Stimulated activated effector memory CD8-positive, alpha-beta T cell treated with anti-CD3 and anti-CD28 coated beads, Interleukin-12 subunit alpha, Interleukin-12 subunit beta, amount 100 ng/mL, for 72 hours (primary cell): ENCODE results near the gene TSGA10.

Source experiments
- ATAC-seq: fragments of 150-1000 bp; cut with Tn5 transposase; 2 replicates; pipeline ENCODE4 v1.10.0; 2021
- DNase-seq, 2 donors: peaks; one replicate each; pipeline ENCODE4 v3.0.0; 2021 to 2022; ENCODE audit warnings: low spot score in 2 of 2
- H3K27ac Mint-ChIP-seq: one replicate; pipeline ENCODE4 v1.8.0; 2022; ENCODE audit warnings: mild to moderate bottlenecking, mixed read lengths
- H3K36me3 Mint-ChIP-seq: one replicate; pipeline ENCODE4 v1.8.0; 2022; ENCODE audit warnings: mild to moderate bottlenecking, mixed read lengths
- H3K4me1 Mint-ChIP-seq: one replicate; pipeline ENCODE4 v1.8.0; 2022; ENCODE audit warnings: mixed read lengths
- H3K4me3 Mint-ChIP-seq: one replicate; pipeline ENCODE4 v1.8.0; 2022; ENCODE audit warnings: mild to moderate bottlenecking, mixed read lengths
- H3K9me3 Mint-ChIP-seq: one replicate; pipeline ENCODE4 v1.8.0; 2022; ENCODE audit warnings: mixed read lengths

TSGA10 gene

DNA sequence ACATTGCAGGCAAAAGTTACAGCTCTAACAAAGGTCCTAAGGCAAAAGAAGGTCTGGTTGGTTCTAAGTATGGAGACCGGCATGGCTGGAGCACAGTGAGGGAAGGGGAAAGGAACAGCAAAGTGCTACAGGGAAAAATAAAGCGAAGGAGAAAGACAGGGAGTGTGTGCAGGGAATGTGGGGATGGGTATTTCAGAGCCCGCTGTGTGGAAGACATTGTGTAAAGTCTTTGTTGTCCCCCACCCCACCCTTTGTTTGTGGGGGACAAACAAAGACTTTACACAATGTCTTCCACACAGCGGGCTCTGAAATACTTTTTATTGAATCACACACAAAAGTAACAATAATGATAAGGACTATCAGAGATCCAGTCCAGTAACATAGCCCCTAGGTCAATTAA lies 42.1 kb downstream of the TSGA10 start:
- Mint-ChIP-seq H3K4me3 (no peak overlapping the region), H3K27ac (no peak overlapping the region), H3K9me3 (no peaks in the 10 kb centered on the region), H3K36me3 (no peaks in the 10 kb centered on the region), H3K4me1 (no peaks in the 10 kb centered on the region)
- no peak for DNase-seq
- no peak for ATAC-seq

DNA sequence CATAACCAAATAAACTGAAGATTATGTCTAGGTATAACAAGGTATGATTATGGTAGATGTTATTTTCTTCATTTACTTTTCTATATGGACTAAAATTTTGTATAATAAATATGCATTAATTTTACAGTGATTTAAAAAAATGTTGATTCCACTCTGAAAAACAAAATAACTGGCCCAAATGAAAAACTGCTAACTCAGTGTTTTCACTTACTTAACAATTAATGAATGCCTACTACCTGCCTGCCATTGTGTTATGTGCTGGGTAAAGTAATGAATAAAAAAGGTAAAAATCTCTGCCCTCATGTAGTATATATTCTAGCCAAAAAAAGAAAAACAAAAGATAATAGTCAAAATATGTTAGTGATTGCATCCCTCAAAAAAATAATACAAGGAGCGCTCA lies 42.8 kb downstream of the TSGA10 start:
- no peaks in the 10 kb centered on the region for H3K4me1 Mint-ChIP-seq
- ATAC-seq = no peak

DNA sequence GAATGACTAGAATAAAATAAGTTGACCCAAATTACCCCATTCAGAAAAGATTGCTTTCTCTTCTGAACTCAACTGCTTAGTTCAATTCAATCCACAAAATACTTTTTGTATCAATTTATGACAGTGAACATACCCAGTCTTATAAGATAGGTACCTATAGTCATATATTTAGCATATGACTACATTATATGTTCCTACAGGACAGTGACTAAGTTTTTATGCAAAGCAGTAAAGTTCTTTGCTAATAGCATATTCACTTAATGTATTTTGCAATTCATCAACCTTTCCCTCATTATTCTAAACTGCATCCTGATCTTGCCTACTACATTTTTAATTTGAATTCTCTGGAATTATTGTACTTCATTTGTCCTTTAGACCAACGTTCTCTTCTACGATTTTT lies 43.5 kb downstream of the TSGA10 start:
- no peak overlapping the region for H3K27ac Mint-ChIP-seq
- no peaks in the 10 kb centered on the region for H3K9me3 Mint-ChIP-seq
- DNase-seq (no peak), ATAC-seq (no peak)
- H3K36me3 Mint-ChIP-seq = no peaks in the 10 kb centered on the region
- no peak overlapping the region for H3K4me3 Mint-ChIP-seq
- no peaks in the 10 kb centered on the region for H3K4me1 Mint-ChIP-seq

More for the DNA sequence above, 42.8 kb downstream of the TSGA10 start:
- Mint-ChIP-seq H3K36me3 (no peaks in the 10 kb centered on the region), H3K4me3 (no peak overlapping the region), H3K9me3 (no peaks in the 10 kb centered on the region), H3K27ac (no peak overlapping the region)
- no peak for DNase-seq

DNA sequence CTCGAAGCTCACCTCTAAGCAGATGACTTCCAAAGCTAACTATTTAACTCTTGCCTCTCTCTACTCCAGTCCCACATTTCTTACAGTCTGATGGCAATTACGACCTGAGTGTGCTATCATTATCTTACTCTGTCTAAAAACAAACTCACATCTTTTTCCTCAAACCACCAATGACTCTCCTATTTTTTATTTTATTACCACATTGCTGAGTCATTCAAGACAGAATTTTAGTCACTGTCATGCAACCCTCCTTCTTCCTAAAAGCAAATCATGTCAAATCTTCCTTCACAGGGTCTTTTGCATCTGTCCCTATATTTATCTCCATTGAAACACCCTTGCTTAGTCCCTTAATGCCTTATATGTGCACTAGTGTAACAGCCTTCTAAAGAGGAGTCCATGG lies 47.8 kb downstream of the TSGA10 start:
- Mint-ChIP-seq H3K4me3 (no peak overlapping the region), H3K36me3 (no peaks in the 10 kb centered on the region), H3K9me3 (no peaks in the 10 kb centered on the region), H3K4me1 (peaks cover 4% of the 10 kb centered on the region), H3K27ac (no peak overlapping the region)
- DNase-seq (no peak), ATAC-seq (peak; percentile 53)

DNA sequence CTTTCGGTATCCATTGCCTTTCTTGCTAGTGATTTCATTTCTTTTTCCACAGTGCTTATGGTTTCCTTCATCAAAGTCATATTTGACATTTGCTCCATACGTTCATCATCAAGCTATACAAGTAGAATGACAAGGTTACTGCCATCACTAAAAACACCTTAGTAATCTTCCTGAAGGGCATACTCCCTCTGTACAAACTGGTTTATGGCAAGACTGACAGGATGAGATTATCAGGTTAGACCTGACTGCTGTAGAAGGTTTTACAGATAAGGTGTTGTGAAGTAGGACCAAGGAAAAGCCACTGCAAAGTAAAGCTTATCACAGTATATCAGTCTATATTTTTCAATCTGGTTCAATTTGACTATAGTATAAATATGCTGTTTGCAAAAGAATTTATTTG lies 50.7 kb downstream of the TSGA10 start:
- Mint-ChIP-seq H3K9me3 (no peaks in the 10 kb centered on the region), H3K4me3 (no peak overlapping the region), H3K4me1 (peaks cover 7% of the 10 kb centered on the region), H3K27ac (no peak overlapping the region), H3K36me3 (no peaks in the 10 kb centered on the region)
- DNase-seq (no peak), ATAC-seq (no peak)

DNA sequence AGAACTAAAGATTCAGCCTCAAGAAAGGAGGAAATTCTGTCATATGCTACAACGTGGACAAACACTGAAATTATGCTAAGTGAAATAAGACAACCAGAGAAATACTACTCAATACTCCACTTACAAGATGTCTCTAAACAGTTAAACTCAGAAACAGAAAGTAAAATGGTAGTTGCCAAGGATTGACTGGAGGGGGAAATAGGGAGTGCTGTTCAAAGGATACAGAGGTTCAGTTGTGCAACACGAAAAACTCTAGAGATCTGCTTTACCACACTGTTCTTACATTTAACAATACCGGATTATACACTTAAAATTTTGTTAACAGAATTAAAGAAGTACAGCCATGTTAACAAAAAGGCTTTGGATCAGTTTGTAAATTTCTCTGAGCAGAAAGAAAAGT lies 53.0 kb downstream of the TSGA10 start:
- no peaks in the 10 kb centered on the region for H3K9me3 Mint-ChIP-seq
- peak overlapping the region; percentile 55 for H3K27ac Mint-ChIP-seq
- peaks cover 8% of the 10 kb centered on the region for H3K4me1 Mint-ChIP-seq
- ATAC-seq (no peak), DNase-seq (no peak)
- no peak overlapping the region for H3K4me3 Mint-ChIP-seq
- H3K36me3 Mint-ChIP-seq = no peaks in the 10 kb centered on the region

DNA sequence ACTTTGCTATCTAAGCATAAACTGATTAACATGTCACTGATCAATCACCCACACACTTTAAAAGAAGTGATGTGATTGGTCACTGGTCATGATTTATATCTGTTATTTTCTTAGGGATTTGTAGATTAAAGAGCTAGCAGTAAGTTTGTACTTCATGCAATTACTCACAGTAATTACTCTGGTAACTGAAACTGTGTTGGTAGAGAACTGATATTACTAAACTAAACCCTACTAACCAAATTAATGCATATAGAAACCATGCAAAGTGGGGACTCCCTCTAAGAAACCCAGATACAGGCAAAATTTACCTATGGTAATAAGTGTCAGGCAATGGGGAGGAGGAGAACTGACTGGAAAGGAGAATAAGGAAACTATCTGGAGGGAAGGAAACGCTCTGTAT lies 58.0 kb downstream of the TSGA10 start:
- Mint-ChIP-seq H3K4me1 (peaks cover 8% of the 10 kb centered on the region), H3K4me3 (no peak overlapping the region), H3K9me3 (peaks cover 4% of the 10 kb centered on the region), H3K27ac (no peak overlapping the region), H3K36me3 (no peaks in the 10 kb centered on the region)
- ATAC-seq (peak; percentile 83), DNase-seq (no peak)

DNA sequence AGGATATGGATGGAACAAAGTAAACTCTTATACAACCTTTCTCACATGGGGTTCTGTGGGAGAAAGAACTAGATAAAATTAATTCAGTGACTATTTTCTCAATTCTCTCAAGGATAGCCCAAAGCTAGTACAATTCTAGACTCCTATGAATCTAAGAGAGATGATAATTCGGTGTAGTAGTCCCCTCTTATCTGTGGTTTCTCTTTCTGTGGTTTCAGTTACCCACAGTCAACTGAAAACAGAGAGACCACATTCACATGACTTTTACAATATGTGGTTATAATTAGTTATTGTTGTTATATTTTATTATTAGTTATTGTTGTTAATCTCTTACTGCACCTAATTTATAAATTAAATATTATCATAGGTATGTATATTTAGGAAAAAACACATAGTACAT lies 66.7 kb downstream of the TSGA10 start:
- no peak for ATAC-seq

DNA sequence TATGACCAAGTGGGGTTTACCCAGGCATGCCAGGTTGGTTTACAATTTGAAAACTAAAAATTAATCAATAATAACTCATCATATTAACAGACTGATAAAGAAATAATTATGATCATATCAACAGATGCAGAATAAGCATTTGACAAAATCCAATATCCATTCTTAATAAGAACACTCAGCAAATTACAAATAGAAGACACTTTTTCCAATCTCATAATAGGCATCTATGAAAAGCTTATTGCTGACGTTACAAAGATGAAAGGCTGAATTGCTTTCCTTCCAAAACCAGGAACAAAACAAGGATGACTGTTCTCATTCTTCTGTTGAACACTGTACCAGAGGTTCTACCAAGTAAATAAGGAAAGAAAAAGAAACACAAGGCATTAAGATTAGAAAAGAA lies 68.4 kb downstream of the TSGA10 start:
- peaks cover 6% of the 10 kb centered on the region for H3K4me1 Mint-ChIP-seq
- DNase-seq (no peak), ATAC-seq (no peak)
- no peaks in the 10 kb centered on the region for H3K36me3 Mint-ChIP-seq
- no peak overlapping the region for H3K27ac Mint-ChIP-seq
- H3K9me3 Mint-ChIP-seq = no peaks in the 10 kb centered on the region
- H3K4me3 Mint-ChIP-seq = no peak overlapping the region

More for the DNA sequence above, 66.7 kb downstream of the TSGA10 start:
- H3K36me3 Mint-ChIP-seq = no peaks in the 10 kb centered on the region
- peaks cover 6% of the 10 kb centered on the region for H3K4me1 Mint-ChIP-seq
- H3K27ac Mint-ChIP-seq = no peak overlapping the region
- H3K9me3 Mint-ChIP-seq = no peaks in the 10 kb centered on the region
- DNase-seq = no peak
- no peak overlapping the region for H3K4me3 Mint-ChIP-seq

DNA sequence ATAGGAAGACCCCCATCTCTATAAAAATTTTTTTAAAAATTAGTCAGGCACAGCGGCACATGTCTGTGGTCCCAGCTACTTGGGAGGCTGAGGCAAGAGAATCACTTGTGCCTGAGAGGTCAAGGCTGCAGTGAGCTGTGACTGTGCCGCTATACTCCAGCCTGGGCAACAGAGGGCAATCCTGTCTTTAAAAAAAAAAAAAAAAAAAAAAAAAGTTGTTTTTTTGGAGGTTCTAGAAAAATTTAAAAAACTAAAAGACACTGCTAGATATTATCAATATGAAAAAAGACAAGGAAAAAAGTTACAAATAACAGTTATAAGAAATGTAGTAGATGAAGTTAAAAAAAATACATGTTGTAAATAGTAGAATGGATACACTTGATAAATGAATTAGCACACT lies 69.3 kb downstream of the TSGA10 start:
- Mint-ChIP-seq H3K4me3 (no peak overlapping the region), H3K27ac (no peak overlapping the region), H3K36me3 (no peaks in the 10 kb centered on the region), H3K4me1 (peaks cover 6% of the 10 kb centered on the region), H3K9me3 (no peaks in the 10 kb centered on the region)
- DNase-seq (no peak), ATAC-seq (no peak)

DNA sequence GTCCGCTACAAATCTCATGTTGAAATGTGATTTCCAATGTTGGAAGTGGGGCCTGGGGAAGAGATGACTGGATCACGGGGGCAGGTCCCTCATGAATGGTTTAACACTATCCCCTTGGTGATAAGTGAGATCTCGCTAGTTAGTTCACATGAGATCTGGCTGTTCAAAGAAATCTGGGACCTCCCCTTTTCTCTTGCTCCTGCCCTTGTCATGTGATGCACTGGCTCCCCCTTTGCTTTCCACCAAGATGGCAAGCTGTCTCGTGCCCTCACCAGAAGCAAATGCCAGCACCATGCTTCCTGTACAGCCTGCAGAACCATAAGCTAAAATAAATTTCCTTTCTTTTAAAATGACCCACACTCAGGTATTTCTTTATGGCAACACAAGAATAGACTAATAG lies 70.5 kb downstream of the TSGA10 start:
- ATAC-seq (no peak), DNase-seq (no peak)
- no peaks in the 10 kb centered on the region for H3K36me3 Mint-ChIP-seq
- H3K4me3 Mint-ChIP-seq = no peak overlapping the region
- no peak overlapping the region for H3K27ac Mint-ChIP-seq
- H3K9me3 Mint-ChIP-seq = no peaks in the 10 kb centered on the region
- H3K4me1 Mint-ChIP-seq = peaks cover 6% of the 10 kb centered on the region

DNA sequence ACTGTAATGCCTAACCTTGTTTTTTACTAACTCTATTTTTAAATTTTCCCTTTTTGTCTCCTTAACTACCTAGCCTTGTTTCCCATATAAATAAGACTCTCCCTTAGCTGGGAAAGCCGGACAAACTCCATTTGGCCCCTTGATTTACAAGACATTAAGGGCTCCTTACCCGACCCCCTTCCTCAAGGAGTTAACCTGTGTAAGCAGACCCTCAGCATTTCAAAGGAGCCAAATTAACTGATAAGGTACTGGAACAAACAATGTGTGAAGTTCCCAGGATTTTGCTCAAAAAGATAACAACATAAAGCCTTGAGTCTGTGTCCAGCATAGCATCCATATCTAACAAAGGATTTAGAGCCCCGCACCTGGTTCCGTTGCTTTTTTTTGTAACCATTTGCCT lies 72.9 kb downstream of the TSGA10 start:
- ATAC-seq (no peak), DNase-seq (no peak)
- H3K4me1 Mint-ChIP-seq = no peaks in the 10 kb centered on the region
- H3K27ac Mint-ChIP-seq = no peak overlapping the region
- no peaks in the 10 kb centered on the region for H3K36me3 Mint-ChIP-seq
- H3K4me3 Mint-ChIP-seq = no peak overlapping the region
- H3K9me3 Mint-ChIP-seq = no peaks in the 10 kb centered on the region

DNA sequence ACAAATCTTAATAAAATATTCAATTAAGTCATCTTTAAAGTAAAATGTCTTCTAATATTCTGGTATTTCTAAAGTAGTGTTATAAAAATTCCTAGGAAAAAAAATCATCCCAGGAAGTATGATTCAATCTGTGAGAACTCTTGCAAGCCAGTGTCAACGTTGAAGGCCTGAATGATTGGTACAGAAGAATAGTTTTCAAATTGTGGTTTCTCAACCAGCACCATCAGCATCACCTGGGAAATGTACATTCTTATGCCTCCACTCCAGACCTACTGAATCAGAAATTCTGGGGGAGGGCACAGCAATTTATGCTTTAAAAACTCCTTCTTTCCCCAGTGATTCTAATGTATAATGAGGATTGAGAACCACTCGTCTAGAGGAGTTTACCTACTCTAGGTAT lies 75.5 kb downstream of the TSGA10 start:
- no peaks in the 10 kb centered on the region for H3K4me1 Mint-ChIP-seq
- H3K36me3 Mint-ChIP-seq = no peaks in the 10 kb centered on the region
- H3K27ac Mint-ChIP-seq = no peak overlapping the region
- no peak for ATAC-seq
- DNase-seq = no peak
- H3K9me3 Mint-ChIP-seq = no peaks in the 10 kb centered on the region
- H3K4me3 Mint-ChIP-seq = no peak overlapping the region

DNA sequence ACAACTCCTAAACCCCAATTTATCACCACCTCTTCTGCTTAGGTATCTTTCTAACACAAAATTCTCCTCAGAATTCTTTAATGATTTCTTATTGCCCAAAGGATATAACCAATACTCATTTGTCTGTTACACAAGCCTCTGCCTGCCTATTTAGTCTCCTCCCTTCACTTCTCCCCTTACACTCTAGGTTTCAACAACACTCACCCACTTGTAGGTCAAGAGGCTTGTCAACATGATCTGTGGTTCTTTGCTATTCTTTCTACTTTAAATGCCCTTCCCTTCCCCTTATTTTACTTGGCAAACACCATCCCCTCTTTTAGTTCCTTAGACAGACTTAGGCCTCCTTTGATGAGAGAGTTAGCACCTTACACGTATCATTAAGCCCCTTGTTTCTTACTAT lies 82.2 kb downstream of the TSGA10 start:
- ATAC-seq (no peak), DNase-seq (no peak)
- H3K9me3 Mint-ChIP-seq = no peaks in the 10 kb centered on the region
- H3K27ac Mint-ChIP-seq = no peak overlapping the region
- H3K4me1 Mint-ChIP-seq = no peaks in the 10 kb centered on the region
- no peak overlapping the region for H3K4me3 Mint-ChIP-seq
- no peaks in the 10 kb centered on the region for H3K36me3 Mint-ChIP-seq

DNA sequence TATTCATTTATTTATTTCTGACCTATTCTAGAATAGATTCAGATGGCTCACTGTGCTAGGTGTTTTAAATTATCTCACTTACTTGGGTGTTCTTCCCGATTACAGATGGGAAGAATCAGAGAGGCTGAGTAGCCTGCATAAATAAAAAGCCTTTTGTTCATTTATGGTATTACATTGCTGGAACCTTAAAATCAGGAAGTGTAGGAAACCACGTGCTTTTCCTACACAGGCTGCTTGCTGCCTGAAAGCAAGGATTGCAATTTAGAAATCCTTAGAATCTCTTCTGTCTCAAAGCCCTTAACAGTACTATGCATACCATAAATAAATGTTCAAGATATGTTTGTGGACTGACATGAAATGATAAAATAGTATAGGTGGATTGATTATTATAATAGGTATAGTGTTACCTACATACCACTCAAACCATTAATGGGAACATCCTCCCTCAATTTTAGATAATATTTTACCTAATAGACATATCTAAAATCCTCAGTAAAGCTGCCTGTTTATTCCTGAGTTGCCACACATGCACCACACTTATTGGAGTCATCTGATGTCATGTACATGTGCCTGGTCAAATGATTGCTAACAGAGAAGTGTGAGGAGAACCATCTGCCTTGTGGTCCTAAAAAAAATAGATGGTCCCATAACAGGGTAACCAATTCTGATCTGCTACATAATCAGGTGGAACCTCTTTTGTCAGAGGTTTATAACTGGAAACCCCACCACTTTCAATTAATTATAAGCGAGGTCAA lies 86.7 kb downstream of the TSGA10 start:
- DNase-seq (no peak), ATAC-seq (no peak)
- Mint-ChIP-seq H3K4me3 (no peak overlapping the region), H3K4me1 (no peaks in the 10 kb centered on the region), H3K9me3 (no peaks in the 10 kb centered on the region), H3K27ac (no peak overlapping the region), H3K36me3 (no peaks in the 10 kb centered on the region)

DNA sequence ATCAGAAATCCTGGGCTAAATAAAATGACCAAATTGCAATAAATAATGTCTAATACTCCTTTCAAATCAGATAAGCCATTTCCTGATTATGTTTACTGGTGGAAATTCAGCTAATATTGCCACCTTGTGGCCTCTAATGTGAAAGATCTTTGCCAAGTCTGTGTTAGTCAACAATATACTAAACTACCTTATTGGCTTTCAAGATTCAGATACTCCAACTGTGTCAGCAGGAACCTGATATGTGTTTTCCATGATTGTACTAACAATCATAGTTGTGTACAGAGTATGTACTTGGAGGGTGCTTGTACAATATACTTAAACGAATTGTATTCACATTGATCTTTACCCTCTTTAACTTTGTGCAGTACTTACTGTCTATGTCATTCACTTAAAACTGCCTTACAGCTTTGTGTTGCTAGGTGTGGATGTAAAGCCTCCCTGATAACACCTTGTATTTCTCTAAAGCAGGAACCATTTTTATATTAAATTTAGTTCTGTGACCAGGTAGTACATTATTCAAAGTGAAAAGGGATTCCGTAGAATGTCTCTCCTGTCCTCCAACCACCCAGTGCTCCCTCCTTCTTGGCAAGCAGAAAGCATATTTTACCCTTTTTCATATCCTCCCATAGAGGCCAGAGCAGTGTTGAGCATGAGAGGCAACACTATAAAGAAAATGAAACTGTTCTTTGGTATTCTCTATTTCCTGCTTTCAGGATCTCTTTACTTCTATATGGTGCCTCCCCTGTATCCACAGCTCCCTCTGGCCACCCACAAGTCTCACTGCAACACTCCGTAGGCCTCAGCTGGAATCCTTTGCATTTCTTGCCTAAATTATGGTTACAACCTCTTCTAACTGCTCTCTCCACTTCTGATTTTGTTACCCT lies 88.4 kb downstream of the TSGA10 start:
- no peaks in the 10 kb centered on the region for H3K36me3 Mint-ChIP-seq
- H3K9me3 Mint-ChIP-seq = no peaks in the 10 kb centered on the region
- H3K4me3 Mint-ChIP-seq = no peak overlapping the region
- H3K27ac Mint-ChIP-seq = no peak overlapping the region
- DNase-seq (no peak), ATAC-seq (peak; percentile 90)
- H3K4me1 Mint-ChIP-seq = no peaks in the 10 kb centered on the region
